GM19324 (cell line): ENCODE measurements around the gene SLC26A9.

Source experiments
- ATAC-seq: cut with Tn5 transposase; IDR thresholded peaks from one replicate; pipeline ENCODE4 v1.9.1; 2021; ENCODE audit warnings: mild to moderate bottlenecking, moderate library complexity; ENCODE audit not compliant: unreplicated experiment, low FRiP score

SLC26A9 gene

DNA sequence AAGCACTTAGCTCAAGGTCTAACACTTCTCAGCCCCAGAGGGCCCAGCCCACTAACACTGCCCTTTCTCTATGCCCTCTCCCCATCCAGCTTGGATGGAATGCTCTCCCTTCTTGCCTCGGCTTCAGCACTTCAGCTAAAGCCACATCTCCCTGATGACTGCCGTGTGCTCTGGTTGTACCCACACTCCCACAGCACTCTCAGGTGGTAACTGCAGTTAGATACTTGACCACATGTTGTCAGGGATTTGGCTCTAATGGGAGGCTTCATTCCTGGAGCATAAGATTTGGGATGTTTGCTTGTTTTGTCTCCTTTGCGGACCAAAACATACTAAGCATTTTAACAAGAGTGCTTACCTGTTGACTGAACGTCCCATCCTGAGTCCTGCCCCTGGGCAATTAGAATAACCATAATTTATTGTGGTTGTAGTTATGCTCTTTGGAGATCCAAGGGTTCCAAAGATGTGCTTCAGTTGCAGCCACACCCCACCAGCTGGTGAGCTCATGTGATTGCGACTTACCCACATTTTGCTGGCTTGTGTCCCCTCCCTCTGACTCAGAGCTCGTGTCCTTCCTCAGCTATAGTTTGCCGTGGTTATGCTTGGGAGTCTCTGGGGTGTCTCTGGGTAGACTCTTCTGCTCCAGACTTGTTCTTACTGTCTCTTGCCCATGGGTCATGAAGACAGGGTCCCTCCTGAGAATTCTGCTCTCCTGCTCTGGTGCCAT lies 7.7 kb upstream of the SLC26A9 start:
- ATAC-seq: no peak

DNA sequence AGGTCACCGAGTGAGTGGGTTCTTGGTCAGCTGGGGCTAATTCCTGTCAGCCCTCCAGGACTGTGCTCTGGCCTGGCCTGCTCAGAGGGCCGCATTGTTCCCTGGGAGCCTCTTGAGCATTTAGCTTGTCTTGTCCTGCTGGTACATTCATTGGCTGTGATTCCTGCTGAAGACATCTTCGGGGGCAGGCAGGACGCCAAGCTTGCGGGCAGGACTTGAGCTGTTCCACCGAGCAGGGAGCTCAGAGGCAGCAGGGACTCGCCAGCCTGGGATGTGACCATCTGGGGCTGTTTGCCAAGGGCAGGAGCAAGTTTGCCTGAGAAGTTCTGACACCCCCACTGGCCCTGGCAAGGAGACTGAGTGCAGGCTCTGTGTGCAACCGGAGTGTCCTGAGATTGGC lies 7.0 kb upstream of the SLC26A9 start:
- ATAC-seq: no peak

DNA sequence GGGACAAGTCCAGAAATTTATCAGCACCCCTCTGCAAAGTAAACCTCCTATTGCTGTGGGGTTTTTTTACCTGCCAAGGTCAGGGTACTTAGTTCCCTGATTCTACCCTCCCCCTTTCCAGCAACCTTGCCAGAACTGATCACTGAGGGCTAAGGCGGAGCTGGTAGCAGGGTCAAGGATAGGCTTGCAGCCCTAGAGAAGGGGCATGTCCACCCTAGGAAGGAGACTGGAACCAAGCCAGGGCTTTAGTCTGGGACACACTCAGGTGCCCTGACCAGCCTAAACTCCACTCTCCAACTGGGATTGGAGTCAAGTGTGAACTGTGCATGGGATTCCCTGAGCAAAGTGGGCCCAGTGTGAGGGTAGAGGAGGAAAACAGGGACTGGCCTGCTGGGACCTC lies 6.5 kb upstream of the SLC26A9 start:
- ATAC-seq: no peak

DNA sequence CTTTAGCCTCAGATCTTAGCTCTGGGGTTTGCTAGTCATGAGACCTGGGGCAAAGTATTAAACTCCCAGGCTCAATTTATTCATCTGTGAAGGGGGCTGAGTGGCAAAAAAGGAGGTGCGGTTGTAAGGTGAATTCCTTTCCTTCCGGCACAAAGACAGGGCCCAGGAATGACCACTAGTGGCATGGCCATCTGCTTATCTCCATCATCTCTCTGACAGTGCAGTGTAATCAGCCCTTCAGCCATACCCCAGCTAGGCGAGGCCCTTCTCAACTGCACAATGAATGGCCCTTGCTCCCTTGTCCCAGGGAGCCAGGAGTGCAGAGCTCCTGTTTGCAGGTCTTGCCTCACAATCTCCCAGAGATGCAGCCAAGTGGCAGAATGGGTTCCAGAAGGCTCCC lies 5.6 kb upstream of the SLC26A9 start:
- no peak for ATAC-seq

DNA sequence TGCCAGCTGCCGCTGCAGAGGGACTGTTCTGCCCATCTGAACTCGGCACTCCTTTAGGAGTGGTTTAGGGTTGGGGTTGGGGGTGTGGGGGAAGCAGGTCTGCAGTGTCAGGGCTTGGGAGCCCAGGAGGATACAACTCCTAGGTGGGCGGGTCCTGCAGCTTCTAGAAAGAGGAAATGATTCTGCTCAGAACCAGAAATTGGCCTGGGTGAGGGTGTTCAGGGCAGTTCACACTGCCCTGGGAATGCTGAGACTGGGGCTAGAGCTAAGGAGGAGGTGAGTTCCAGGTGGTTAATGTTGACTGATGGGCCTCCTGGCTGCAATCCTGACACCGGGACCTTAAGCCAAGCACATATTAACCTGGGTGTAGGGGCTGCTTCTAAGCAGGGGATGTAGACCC lies 4.8 kb upstream of the SLC26A9 start:
- ATAC-seq: no peak

DNA sequence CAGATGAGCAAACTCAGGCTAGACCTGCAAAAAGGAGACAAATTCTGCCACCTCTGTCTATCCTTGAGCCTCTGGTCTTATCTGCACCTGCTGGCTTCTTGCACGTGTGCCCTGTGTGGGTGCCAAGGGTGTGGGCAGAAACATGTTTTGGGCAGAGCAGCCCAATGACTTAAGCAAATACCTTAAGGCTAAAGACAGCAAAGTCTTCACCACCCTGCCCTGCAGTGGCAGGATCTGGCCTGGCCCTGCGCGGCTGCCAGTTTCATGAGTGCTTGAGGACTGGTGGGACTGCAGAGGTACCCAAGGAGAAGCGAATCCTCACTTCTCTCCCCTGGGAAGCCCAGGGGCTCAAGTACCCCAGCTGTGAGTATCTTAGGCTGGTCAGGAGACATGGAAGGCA lies 3.8 kb upstream of the SLC26A9 start:
- ATAC-seq: no peak

DNA sequence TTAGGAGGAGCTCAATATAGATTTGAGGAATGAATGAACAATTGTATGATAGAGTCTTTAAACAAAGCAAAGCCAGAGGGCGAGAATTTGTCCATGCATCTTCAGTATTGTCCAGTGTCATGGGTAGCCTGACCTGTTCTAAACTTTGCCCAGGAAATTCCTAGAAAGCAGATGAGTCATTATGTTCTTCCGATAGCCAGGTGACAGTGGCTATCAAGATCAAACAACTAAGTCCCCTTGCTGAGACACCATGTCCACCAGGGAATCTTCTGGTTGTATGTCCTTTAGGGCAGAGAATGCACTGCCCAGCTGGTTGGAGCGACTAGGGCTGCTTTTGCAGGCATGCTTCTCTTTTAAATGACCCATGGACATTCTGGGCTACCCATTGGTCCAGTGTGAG lies 1.8 kb upstream of the SLC26A9 start:
- no peak for ATAC-seq

DNA sequence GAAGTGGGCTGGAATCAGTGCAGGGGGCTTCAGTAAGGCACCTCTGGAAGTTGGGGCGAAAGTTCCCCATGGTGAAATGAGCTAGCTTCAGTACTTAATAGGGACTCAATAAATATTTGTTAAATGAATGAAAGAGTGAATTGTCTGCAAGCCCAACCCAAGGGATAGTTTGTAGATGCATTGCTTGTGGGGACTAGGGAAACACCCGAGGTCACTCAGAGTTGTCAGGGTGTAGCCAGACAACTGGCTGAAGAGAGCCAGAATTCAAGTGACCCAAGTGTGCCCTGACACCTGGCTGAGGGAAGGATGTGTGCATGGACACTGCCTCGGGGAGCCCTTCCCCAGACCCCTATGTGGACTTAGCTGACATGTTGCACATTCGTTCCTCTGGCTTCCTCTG lies 1.3 kb upstream of the SLC26A9 start:
- no peak for ATAC-seq

DNA sequence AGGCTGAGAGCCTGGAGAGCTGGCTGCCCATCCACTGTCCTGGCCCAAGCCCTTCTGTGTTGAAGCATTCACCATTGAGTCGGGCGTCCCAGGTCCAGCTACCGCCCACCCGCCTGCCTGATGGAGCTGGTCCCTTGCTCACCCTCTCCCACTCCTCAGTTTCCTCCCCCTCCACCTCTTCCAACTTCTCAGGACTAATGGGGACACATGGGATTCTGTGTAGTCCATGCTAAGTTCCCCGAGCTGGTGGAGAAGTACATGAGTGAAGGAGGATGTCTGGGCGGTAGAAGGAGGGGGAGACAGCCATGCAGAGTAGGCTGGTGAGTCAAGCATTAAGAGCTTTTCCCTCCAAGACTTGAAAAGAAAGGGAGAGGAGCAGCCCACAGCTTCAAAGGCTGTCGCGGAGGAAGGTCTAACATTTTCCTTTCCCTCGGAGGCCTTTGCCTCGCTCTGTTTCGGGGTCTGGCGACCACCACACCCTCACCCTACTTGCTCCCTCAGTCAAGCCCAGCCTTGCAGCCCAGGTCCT lies 561 bp downstream of the SLC26A9 start:
- no peak for ATAC-seq

DNA sequence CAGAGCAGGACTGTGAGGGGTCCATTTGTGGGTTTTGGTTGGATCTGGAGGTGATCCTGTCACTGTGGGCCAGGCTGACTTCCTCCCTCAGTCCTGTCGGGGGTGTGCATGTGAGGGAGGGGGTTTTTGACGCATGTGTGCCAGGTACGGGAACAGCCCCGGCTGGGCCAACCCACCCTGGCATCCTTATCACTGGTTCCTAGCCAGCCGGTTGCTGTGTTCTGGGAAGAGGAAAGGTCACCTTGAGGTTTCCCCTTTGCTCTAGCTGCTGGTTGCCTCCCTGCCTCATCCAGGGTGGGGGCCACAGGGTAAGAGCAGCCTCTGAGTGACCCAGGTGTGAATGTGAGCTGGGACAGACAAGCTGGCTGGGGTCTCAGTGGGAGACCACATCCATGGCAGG lies 2.5 kb downstream of the SLC26A9 start:
- ATAC-seq: no peak

DNA sequence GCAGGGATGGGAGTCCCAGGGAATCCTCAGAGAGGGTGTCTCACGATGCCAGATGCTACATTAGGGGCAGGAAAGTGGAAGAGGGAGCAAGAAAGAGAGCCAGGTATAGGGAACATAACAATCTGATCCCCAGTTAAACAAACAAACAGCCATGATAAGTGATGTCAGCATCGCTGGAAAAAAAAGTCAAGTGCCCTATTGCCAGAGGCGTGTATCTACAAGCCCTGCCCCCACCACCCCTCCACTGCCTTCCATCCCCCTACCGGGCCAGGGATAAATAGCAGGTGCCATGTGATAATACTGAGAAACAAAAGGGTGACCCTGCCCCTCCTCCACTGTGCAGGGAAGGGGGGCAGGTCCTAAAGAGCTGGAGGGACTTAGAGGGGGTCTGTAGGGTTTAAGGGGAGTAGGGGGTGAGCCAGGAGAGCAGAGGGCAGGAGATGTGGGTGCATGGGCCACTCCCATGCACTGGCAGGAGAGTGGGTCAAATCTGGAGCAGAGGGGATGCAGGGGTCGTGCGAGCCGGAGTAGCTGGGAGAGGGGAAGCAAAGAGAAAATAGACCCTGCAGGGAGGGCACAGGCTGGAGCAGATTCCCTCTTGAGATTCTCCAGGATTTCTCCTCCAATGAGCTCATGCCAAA lies 3.4 kb downstream of the SLC26A9 start:
- no peak for ATAC-seq

DNA sequence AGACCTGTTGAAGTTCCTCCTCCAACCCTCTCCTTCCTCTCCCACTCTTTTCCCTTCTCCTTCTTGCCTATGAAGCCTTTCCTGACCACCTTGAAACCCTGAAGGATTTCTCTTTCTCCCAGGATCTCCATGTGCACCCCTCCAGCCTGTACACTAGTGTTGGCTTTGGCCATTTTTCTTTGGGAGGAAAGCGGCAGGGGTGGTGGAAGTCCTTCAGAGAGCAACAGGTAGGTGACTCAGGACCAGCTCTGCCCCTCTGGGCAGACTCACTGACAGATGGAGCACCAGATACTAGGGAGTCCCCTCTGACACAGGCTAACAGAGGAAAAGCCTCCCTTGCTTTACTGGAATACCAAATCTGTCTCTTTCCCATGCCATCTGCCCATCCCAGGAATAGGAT lies 4.6 kb downstream of the SLC26A9 start:
- no peak for ATAC-seq

DNA sequence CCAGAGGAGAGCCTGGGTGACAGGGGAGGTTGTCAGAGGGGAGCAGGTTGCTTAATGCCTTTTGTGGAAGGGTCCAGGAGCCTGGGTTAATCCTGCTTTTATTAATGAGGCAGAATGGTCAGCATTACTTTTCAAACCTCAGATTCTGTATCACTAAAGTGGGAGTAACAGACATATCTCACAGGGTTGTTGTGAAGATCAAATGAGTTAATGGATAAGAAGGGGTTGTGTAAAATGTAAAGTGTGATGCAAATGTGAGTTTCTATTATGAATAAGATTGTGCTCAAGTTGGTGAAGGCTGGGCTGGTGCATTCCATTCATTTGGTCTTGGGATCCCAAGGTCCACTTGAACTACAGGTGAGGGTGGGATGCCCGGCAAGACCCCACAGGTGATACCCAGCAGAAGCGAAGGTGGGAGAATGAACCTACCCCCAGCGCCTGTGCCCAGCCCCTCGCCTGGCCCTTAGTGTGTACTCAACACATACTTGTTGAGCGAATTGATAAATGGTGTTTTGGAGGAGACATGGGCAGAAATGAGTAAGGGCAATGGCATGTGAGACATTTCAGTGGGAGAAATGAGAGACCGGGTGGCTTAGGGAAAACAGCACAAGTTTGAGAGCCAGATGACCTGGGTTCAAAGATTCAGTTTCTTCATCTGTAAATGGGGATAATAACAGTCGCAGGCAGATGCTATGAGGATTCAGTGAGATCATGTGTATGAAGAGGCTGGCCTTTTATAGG lies 6.2 kb downstream of the SLC26A9 start:
- ATAC-seq: no peak

DNA sequence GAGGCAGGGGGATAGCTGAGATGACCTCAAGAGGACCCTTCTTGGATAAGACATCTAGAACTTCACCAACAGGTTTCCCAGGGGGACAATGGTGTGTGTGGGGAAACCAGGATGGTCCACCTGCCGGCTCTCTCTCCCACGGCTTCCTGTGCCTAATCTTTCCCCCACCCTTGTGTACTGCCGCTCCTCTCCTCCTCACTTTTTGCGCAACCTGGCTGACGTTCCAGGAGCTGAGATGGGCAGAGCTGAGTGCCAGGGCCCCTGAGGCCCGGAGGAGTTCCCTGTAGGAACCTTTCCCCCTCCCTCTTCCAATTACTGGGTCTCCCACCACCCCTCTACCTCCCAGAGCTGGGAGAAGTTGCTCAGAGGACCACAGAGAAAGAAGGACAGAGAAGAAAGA lies 6.9 kb downstream of the SLC26A9 start:
- ATAC-seq: no peak

DNA sequence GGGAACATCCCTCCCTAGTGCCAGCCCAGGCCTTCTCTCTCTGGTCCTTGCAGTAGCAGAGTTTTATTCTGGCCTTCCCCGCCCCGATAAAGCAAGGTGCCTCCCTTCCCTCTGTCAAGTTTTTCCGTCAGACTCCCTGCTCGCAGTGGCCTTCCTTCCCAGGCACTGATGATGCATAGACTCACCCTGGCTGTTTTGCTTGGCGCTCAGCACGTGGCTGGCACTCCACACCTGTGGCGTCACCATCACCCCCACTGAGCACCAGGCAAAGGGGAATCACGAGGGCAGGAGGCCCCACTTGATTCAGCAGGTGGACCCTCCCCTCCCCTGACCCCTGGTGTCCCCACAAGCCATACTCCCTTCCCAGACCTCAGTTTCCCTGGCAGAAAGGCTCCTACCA lies 7.4 kb downstream of the SLC26A9 start:
- ATAC-seq: no peak

DNA sequence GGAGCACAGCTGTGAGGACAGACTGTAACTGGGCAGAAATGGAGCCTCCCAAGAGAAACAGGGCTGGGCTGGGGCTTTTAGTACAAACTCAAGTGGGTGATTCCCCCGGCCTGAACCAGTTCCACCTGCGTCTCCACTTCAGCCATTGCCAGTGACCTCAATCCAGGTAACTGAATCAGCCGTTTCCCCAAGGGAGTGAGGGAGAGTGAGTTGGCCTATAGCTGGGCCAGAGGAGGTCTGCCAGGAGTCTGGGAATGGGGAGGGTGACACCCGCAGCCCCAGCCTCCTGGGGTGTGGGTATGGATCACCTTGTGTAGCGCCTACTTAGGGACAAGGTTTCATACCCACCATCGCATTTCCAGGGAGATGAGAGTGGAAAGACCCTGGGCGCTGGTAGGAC lies 8.5 kb downstream of the SLC26A9 start:
- no peak for ATAC-seq

DNA sequence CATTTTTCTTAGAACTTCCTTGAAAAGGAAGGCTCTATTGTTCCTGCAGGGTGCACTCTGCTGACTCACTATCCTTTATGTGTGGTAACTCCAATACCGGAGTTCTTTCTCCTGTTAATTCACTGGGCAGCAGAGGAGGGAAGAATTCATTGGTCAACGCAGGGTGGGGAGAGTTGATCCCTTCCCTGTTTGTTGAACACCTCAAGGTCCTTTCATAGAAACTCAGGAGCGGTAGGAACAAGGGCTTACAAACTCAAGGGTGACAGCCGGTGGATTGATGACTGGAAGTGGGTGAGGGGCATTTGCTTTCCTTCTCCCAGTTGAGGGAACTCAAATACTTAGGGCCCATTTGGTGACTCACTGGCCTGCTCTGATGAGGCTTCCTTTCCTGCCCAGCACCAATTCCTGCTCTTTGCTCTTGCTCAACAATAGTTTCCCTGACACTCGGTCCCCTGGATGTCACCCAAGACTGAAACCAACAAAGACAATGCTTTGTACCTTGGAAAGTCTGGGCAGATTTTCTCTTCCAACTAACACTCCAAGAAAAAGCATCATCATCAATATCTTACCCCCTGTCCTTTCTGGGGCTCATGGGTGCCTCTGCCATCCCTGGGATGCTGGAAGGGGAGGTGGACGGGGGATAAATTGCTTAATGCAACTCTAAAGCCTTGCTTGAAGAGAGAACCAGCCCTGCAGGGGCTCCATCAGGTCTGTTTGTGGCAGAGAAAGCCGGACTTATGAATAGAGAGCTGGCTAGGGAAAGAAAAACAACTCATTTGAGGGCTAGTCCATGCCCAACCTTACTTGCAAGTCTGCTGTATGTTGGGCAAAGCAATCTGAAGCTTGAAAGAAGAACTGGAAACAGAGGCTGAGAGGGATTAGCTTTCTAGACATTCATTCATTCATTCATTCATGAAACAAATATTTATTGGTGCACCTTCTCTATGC lies 9.3 kb downstream of the SLC26A9 start:
- no peak for ATAC-seq

DNA sequence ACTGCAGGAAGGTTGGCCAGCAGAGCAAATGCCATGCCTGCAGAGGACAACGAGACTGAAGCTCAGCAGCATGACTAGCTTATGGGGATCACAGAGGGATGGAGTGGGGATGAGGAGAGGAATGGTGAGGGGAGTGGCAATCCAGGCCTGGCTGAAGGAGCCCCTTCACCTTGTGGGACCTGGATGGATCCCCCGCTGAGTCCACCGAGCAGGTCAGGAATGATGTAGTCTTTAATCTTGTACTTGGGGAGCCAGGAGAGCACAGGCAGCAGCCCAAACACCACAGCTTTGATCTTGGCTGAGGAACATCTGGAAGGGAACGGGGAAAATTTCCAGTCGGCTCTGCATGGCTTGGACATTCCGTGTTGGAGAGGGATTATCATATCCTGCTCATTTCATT lies 10.5 kb downstream of the SLC26A9 start:
- no peak for ATAC-seq

DNA sequence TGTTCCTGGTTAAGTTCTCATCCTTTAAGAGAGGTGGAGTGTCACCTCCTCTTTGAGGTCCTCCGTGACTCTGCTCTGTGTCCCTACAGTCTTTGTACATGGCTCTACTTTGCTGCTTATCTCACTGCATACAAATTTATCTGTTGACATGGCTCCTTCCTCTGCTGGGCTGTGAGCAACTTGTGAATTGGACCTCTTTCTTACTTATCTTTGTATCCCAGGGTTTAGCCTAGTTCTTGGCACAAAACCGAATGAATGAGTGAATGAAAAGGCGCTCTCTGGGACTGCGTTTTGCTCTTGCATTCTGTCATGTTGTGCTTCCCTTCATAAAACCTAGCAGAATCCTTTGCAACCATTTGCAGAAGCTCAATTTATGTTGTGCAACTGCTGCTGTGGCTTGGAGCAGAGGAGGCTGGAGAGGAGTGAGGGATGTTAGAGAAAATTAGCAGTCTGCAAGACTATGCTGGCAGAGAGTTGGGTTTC lies 12.4 kb downstream of the SLC26A9 start:
- no peak for ATAC-seq

DNA sequence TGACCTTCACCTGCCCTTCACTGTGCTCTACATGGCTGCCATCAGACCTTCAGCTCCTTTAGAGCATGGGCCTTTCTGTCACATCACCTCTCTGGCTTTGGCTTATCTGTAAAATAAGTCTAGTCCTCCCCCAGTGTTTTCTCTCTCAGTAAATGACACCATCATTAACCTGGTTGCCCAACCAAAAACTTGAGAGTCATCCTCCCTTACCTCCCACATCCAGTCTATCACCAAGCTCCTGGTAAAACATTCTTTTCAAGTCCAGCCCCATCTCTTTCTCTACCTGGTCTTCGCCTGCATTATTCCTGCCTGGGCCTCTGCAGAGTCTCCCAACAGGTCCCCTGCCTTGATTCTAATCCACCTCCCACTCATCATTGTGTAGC lies 13.1 kb downstream of the SLC26A9 start:
- ATAC-seq: no peak
